ENCODE data around the gene ADI1. TPM values are rescaled to one million over a fixed set of nuclear protein-coding genes. Genes with fewer than 3 reads are reported as not detected.

Gene ADI1
- total RNA-seq, 1 experiment from 2014 or later: 69.2 TPM

- Mint-ChIP-seq H3K9me3 (ENCODE audit: unreplicated experiment) (no peaks in the 10 kb centered on the region), H3K27me3 (ENCODE audit: insufficient read depth, unreplicated experiment) (no peaks in the 10 kb centered on the region), H3K36me3 (ENCODE audit: insufficient read depth, unreplicated experiment) (peaks cover 99% of the 10 kb centered on the region), H3K27ac (ENCODE audit: unreplicated experiment) (no peak overlapping the region), H3K4me3 (ENCODE audit: unreplicated experiment) (no peak overlapping the region), H3K4me1 (ENCODE audit: low read depth, unreplicated experiment) (no peaks in the 10 kb centered on the region)
- TF ChIP-seq CTCF (IDR thresholded peaks at IDR 0.05; ENCODE audit: insufficient read depth in 1 of 2, low read depth in 1 of 2, low read length in 1 of 2, severe bottlenecking in 1 of 2, unreplicated experiment in 1 of 2): no peak
- peaks cover 6% of the 10 kb centered on the region; the same call in 1 of the 2 replicates for H3K4me1 ChIP-seq
- BruUV-seq (replicated peaks): no TSS peak
- CTCF ChIA-PET: interaction anchor here (0.6 to 0.7 kb wide), 2 partner anchors 18 to 19 kb away, joined by 3 read pairs; no protein-coding TSS in a partner anchor
- intact Hi-C loops (cut with micrococcal nuclease; ENCODE audit: unreplicated experiment): no loop called here
- H3K4me3 ChIP-seq (ENCODE audit: low read depth, low read length): no peak overlapping the region
- H3K36me3 ChIP-seq (ENCODE audit: control insufficient read depth, insufficient read depth, low read length): peaks cover 6% of the 10 kb centered on the region; the same call in 1 of the 2 replicates
- no peaks in the 10 kb centered on the region for H3K27me3 ChIP-seq (replicated peaks; ENCODE audit: control insufficient read depth, insufficient read depth, low read length)
- no peaks in the 10 kb centered on the region for H3K9me3 ChIP-seq
- POLR2A ChIA-PET: no interaction called here
- DNase-seq: no peak
Measured at GRCh38 chr2:3553946-3554345, 34.6 kb upstream of the ADI1 start.

- no peak for DNase-seq
- no peaks in the 10 kb centered on the region for H3K9me3 ChIP-seq
- H3K4me1 Mint-ChIP-seq (ENCODE audit: low read depth, unreplicated experiment): no peaks in the 10 kb centered on the region
- no peak for TF ChIP-seq CTCF (IDR thresholded peaks at IDR 0.05; ENCODE audit: insufficient read depth in 1 of 2, low read depth in 1 of 2, low read length in 1 of 2, severe bottlenecking in 1 of 2, unreplicated experiment in 1 of 2)
- H3K36me3 Mint-ChIP-seq (ENCODE audit: insufficient read depth, unreplicated experiment): peaks cover 99% of the 10 kb centered on the region
- intact Hi-C loops (cut with micrococcal nuclease; ENCODE audit: unreplicated experiment): no loop called here
- H3K4me3 ChIP-seq (ENCODE audit: low read depth, low read length): no peak overlapping the region
- ChIA-PET POLR2A (no interaction called here), CTCF (no interaction called here)
- no peaks in the 10 kb centered on the region for H3K4me1 ChIP-seq
- H3K27me3 ChIP-seq (replicated peaks; ENCODE audit: control insufficient read depth, insufficient read depth, low read length): no peaks in the 10 kb centered on the region
- H3K27ac Mint-ChIP-seq (ENCODE audit: unreplicated experiment): peak overlapping the region; percentile 18
- peaks cover 7% of the 10 kb centered on the region for H3K36me3 ChIP-seq (ENCODE audit: control insufficient read depth, insufficient read depth, low read length)
- no peak overlapping the region for H3K4me3 Mint-ChIP-seq (ENCODE audit: unreplicated experiment)
- BruUV-seq (replicated peaks): no TSS peak
- no peaks in the 10 kb centered on the region for H3K9me3 Mint-ChIP-seq (ENCODE audit: unreplicated experiment)
- no peaks in the 10 kb centered on the region for H3K27me3 Mint-ChIP-seq (ENCODE audit: insufficient read depth, unreplicated experiment)
Measured at GRCh38 chr2:3547915-3548314, 28.6 kb upstream of the ADI1 start.

GRCh38 chr2:3545788-3546478, 26.6 kb upstream of the ADI1 start:
- no peaks in the 10 kb centered on the region for H3K27me3 ChIP-seq (replicated peaks; ENCODE audit: control insufficient read depth, insufficient read depth, low read length)
- no peaks in the 10 kb centered on the region for H3K4me1 Mint-ChIP-seq (ENCODE audit: low read depth, unreplicated experiment)
- H3K4me3 Mint-ChIP-seq (ENCODE audit: unreplicated experiment): no peak overlapping the region
- peaks cover 99% of the 10 kb centered on the region for H3K36me3 Mint-ChIP-seq (ENCODE audit: insufficient read depth, unreplicated experiment)
- H3K9me3 Mint-ChIP-seq (ENCODE audit: unreplicated experiment): no peaks in the 10 kb centered on the region
- CTCF ChIA-PET: no interaction called here
- no peaks in the 10 kb centered on the region for H3K27me3 Mint-ChIP-seq (ENCODE audit: insufficient read depth, unreplicated experiment)
- H3K36me3 ChIP-seq (ENCODE audit: control insufficient read depth, insufficient read depth, low read length): peaks cover 5% of the 10 kb centered on the region
- no TSS peak for BruUV-seq (replicated peaks)
- H3K27ac Mint-ChIP-seq (ENCODE audit: unreplicated experiment): no peak overlapping the region
- H3K4me1 ChIP-seq: no peaks in the 10 kb centered on the region
- no peaks in the 10 kb centered on the region for H3K9me3 ChIP-seq
- intact Hi-C loops (cut with micrococcal nuclease; ENCODE audit: unreplicated experiment): no loop called here
- POLR2A ChIA-PET: no interaction called here
- no peak for TF ChIP-seq CTCF (IDR thresholded peaks at IDR 0.05; ENCODE audit: insufficient read depth in 1 of 2, low read depth in 1 of 2, low read length in 1 of 2, severe bottlenecking in 1 of 2, unreplicated experiment in 1 of 2)
- DNase-seq: no peak
- H3K4me3 ChIP-seq (ENCODE audit: low read depth, low read length): no peak overlapping the region

Data from Caco-2 (cell line).